RPMI7951 (cell line): Measurements from ENCODE around the gene PRPF4. TPM values are rescaled to one million over a fixed set of nuclear protein-coding genes. Genes with fewer than 3 reads are reported as not detected.

Source experiments
- DNase-seq: peaks from one replicate; pipeline ENCODE4 v3.0.0-alpha.2; 2012; ENCODE audit warnings: low read depth
- total RNA-seq: library from RNA; depleted of rRNA; stranded (reverse); fragments of >200 nt; shearing (Covaris generic); gene quantifications from 2 replicates; pipeline ENCODE4 v1.2.3, GENCODE V29; 2014; rRNA removed

Gene PRPF4
- total RNA-seq, 1 experiment from 2014 or later = 40.4 TPM

DNA sequence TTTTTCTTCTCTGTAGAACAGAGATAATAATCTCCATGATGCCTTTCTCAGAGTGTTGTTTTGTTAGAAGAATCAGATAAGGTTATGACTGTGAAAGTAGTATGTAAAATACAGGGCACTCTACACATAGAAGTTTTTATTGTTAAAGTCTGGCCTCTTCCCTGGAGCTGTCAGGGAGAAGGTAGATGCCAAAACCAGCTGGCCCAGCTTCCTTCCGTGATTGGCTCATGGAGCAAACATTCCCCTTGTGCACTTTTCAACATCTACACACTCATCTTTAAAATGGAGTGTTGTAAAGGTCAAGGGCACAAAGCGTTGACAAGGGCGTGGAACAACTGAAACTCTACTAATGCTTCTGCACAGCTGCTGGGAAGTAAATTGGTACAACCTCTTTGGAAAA is 35.1 kb downstream of the PRPF4 start:
- no peak for DNase-seq

DNA sequence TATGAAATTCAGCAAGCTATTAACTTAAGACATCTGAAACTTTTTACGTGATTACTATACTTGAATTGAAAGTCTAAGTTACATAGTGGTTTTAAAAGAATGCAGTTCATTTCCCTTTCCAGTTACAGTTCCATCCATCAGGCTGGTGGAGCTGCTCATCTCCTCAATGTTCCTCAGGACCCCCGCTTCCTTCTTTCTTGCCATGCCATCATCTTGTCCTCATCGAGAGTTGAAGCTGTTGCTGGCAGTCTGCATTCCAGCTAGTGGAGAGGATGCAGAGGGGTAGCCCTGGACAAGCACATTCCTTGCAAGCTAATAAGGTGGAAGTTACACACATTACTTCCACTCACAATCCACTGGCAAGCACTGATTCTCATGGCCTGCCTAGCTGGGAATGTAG is 36.5 kb downstream of the PRPF4 start:
- no peak for DNase-seq

DNA sequence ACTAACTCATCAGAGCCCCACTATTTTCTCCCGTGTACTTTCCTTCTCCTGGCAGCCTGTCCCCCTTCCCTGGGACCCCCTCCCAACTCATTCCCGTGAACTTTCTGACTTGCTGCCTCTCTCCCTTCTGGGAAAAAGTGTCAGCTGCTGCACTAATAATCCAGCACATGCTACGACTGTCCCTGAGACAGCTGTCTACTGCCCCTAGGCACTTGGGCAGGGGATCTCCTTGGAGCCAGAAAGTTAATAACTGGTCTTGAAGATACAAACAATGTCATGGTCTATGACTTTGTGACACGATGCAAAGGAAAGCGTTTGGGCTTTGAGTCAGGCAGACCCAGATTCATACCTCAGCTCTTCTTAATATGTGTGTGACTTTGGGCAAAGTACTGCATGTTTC is 37.8 kb downstream of the PRPF4 start:
- no peak for DNase-seq

DNA sequence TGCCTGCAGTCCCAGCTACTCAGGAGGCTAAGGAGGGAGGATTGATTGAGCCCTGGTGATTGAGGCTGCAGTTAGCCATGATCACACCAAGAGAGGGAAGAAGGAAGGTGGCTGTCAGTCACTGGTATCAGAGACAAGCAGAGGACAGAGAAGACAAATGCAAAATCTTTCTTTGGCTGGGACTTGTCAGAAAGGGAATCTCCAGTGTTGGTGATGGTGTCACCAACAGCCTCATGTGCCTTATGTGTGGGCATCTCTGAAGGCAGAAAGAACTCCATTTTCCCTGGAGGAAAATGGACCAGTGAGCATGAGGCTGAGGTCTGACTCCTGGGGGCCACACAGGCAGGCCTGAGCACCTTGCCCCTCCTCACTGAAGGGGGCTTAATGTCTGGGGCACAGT is 39.8 kb downstream of the PRPF4 start:
- no peak for DNase-seq

DNA sequence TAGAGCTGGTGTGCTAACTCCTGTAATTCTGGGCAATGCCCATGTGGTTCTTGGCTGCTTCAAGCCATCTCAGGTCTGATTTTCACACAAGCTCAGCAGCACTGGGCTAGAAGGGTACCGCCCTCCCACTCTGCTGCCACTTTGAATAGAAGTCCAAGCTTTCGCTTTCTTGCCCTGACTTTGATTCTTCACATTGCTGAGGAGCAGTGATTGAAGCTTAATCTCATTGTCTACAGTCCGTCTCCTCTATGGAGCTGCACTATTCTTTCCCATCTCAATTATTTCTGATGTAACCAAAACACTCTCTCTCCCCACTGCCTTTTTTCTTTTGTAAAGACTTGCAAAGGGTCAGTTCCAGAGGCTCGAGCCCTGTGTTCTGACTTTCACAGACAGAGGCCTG is 40.6 kb downstream of the PRPF4 start:
- DNase-seq = no peak

DNA sequence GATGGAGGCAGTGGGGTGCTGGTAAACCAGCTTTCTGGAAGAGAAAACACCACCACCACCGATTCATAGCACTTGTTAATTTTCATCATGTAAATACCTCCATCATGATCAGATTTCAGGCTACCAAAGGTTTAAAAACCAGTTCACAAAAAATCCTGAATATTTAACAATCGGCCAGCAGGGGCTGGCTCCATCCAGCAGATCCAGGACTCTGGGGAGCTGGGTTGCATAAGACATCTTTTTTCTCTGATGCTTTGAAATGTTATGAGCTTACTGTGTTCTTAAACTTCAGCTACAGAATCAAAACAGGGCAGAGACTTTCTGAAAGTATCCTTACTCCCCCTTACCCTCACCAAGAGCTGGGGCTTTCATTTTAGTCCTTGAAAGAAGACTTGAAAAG is 42.3 kb downstream of the PRPF4 start:
- DNase-seq = no peak

DNA sequence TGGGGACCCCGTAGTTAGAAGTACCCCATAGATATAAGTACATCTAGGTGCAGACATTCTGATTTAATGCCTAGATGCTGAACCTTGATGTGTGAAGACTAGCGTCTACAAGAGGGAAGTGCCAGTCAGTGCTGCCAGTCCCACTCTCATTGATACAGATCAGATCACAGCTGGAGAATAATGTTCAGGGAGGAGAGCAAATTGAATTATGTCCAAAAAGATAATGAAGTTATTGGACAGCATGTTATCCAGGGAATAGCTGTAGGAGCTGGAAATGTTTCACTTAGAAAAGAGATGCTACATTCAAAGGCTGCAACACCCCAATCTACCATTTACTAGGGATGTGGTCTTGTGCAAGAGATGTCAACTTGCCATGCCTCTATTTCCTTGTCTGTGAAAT is 43.6 kb downstream of the PRPF4 start:
- no peak for DNase-seq

DNA sequence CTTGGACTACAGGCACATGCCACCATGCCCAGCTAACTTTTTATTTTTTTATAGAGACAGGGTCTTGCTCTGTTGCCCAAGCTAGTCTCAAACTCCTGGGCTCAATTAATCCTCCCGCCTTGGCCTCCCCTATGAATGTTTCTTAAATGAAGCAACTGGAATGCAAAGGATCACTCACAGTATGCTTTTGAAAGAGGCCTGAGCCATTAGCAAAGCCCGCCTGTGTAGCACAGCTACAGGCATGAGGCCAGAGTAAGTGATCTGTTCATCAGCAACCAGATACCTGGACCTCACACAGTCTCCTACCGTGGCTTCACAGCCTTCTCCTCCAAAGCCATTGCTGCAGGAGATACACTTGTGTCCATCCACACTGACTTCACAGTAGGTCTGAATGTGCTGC is 44.6 kb downstream of the PRPF4 start:
- no peak for DNase-seq

DNA sequence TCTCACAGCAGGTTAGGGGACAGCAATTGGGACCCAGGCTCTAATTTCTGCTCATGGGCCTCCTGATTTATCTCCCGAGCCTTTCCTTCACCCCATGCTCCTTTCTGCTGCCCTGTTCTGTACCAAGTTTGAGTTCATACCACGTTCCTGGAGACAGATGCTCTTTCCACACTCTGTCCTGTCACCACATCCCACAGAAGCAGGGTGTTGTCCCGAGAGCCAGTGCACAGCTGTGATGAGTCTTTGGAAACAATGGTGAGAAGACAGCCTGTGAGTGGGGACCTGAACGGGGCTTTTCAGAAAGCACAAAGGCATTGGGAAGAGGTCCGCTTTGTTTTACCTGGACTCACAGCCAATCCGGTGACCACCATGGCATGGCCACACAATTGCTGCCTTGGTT is 47.2 kb downstream of the PRPF4 start:
- no peak for DNase-seq

DNA sequence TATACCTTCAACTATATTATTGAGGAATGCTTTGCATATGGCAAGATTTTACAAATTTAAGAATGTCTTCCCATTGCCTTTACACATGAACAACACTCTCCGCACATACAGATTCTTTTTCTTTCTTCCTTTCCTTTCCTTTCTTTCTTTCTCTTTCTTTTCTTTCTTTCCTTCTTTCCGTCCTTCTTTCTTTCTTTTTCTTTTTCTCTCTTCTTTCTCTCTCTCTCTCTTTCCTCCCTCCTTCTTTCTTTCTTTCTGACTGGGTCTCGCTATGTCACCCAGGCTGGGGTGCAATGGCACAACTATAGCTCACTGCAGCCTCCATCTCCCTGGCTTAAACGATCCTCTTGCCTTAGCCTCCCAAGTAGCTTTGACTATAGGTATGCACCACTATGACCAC is 50.8 kb downstream of the PRPF4 start:
- DNase-seq = no peak

DNA sequence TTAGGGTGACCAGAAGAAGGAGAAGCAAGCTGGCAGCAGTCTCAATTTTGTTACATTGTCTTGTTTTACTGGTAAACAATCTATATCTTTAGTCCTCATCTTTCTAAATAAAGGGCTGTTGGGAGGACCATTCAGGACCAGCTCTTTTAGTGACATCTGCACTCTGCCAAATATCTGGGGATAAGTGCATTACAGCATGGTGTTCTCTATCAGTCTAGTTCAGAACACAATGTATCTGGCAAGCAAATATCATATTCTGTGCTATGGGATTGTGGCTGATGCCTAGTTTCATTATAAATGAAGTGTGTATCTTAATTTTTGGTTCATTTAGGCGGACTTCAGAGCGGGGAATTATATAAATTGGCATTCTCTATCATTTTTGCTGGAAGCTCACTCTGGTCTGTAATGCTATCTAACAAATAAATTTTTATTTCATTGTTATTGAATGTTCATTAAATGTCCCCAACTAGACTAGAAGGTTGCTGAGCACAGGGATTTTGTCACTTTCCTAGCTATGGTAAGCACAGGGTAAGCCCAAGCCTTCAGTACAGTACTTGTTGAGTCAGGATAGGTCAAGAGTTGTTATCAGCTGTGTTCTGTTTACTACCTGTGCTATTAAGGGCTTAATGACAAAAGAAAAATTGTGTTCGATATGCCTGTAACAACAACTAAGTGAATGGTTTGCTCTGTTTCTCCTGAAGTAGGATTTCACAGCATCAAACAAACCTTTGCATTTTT is 52.8 kb downstream of the PRPF4 start:
- no peak for DNase-seq

DNA sequence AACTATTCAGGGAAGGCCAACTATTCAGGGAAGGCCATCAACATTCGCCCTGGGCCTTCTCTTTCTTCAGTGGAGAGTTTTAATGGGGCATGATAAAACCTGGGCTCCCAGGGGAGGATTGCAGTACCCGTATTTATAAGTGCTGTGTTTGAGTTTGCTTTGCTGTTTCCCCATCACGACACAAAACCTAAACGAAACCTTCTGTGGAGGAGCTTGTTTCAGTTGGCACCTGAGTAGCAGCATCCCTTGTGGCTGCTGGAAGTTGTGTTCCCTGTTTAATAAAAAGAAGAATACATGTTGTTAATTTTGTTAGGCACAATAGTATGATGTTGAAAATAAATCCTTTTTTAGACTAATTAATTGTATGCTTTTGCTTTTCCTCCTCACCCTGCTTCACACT is 56.3 kb downstream of the PRPF4 start:
- no peak for DNase-seq

DNA sequence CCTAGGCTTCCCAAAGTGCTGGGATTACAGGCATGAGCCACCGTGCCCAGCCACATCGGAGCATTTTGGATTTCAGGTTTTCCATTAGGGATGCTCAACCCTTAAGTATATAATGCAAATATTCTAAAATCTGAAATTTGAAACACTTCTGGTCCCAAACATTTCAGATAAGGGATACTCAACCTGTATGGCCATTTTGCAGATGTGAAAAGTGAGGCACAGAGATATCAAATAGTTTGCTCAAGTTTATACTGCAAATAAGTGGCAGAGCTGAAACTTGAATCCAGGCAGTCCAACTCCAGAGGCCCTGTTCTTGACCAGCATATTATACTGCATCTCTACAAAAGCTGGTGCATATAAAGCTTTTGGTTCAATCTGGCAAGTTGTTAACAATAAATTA is 62.3 kb downstream of the PRPF4 start:
- no peak for DNase-seq

DNA sequence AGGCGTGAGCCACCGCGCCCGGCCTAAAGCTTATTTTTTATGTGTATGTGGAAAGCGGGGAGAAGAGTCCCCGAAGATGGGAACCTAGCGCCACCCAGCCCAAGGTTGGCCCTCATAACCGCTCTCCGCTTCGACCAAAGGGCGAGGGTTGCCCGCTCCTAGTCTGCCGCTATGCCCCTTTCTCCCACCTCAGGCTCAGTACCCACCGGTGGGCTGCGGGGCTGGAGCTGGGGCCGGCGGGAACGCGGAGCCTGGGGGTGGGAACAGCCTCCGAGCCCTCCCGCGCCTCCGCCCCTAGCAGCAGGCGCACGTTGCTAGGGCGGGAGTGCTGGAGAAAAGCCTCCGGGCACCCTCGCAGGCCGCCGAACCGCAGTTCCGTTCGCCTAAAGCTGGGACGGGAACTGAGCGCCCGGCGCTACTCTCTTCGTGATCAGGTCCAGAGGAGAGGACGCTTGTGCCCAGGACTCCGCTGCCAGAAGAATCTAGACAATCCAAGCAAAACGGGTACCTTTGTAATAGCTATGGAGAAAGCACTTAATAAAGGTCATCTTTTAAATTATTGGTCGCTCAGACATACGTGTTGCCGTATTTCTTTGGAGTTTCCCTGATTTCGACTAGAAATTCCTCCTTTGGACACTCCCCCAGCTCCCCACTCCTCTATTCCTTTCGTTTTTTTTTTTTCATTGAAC is 64.7 kb downstream of the PRPF4 start, which contains the start of gene WDR31:
Gene WDR31 (minus strand): TSS at position 265 of the 689 bp plus-strand sequence. CDS start 8,253 bp downstream, outside the sequence.
- peak; percentile 83 for DNase-seq

DNA sequence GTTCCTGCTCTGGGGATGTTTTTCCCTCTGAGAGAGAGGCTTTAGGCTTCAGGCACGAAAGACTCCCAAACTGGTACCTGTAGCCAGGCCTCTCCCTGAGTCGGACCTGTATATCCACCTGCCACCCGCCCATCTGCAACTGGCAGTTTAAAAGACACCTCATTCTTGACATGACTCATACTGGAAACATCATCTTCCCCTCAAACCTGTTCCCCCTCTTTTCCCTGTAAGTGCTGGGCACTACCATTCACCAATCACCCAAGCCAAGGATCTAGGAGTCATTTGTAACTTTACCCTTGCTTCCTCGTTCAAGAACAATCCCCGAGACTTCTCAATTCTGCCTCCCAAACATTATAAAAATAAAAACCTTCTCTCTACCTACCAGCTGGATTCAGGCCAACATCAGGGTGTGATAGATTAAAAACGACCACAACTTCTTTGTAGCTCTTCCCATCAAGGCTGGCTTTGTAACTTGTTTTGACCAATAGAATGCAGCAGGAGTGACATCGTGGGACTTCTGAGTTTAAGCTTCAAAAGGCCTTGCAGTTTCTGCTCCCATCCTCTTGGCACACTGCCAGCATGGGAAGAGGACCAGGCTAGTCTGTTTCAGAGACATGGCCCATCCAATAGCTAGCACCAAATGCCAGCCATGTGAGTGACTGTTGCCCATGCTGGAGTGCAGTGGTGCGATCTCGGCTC is 66.4 kb downstream of the PRPF4 start:
- DNase-seq = no peak

Other genes with a start within 250 kb of the PRPF4 start
- 5.1 and 6.0 TPM in 2 replicates for gene ZFP37, start 218.9 kb upstream of the PRPF4 start, total RNA-seq
- gene SLC31A2, start 124.7 kb upstream of the PRPF4 start, total RNA-seq = 11.4 and 13.3 TPM in 2 replicates
- gene FKBP15, start 54.4 kb upstream of the PRPF4 start, total RNA-seq = 15.0 and 19.1 TPM in 2 replicates
- gene SLC31A1, start 54.1 kb upstream of the PRPF4 start, total RNA-seq = 14.9 and 16.9 TPM in 2 replicates
- gene CDC26, start 86 bp upstream of the PRPF4 start, total RNA-seq = 42.1 and 57.9 TPM in 2 replicates
- not detected in 2 replicates for gene RNF183, start 27.7 kb downstream of the PRPF4 start, total RNA-seq
- gene WDR31, start 64.6 kb downstream of the PRPF4 start, total RNA-seq = 0.39 and 0.72 TPM in 2 replicates
- gene BSPRY, start 73.9 kb downstream of the PRPF4 start, total RNA-seq = not detected in 2 replicates
- gene HDHD3, start 101.3 kb downstream of the PRPF4 start, total RNA-seq = 5.3 and 10.1 TPM in 2 replicates
- 11.9 and 12.5 TPM in 2 replicates for gene ALAD, start 125.6 kb downstream of the PRPF4 start, total RNA-seq
- 86.3 and 87.6 TPM in 2 replicates for gene POLE3, start 135.0 kb downstream of the PRPF4 start, total RNA-seq
- gene C9orf43, start 135.1 kb downstream of the PRPF4 start, total RNA-seq = 0.12 and 0.49 TPM in 2 replicates
- gene RGS3, start 188.1 kb downstream of the PRPF4 start, total RNA-seq = 168 and 200 TPM in 2 replicates